Measurements from ENCODE around the gene PTPRD. TPM values are rescaled to one million over a fixed set of nuclear protein-coding genes. Genes with fewer than 3 reads are reported as not detected.

The PTPRD gene
- total RNA-seq, 1 experiment from 2014 or later: 0.02 TPM

- no peak overlapping the region for H2AFZ ChIP-seq (ENCODE audit: low read depth, low read length, poor library complexity, severe bottlenecking)
Measured at GRCh38 chr9:8703904-8704303, 1908.9 kb downstream of the PTPRD start.

More at GRCh38 chr9:8703904-8704303, 1908.9 kb downstream of the PTPRD start:
- POLR2A ChIA-PET: no interaction called here
- RAD21 ChIA-PET (ENCODE audit: low non-redundant PET in 1 of 2, low total read pairs in 2 of 2, uncharacterized antibody in 2 of 2, unreplicated experiment in 2 of 2): no interaction called here
- Histone ChIP-seq H3K9me3 (ENCODE audit: control insufficient read depth in 1 of 2, insufficient read depth in 1 of 2, low read depth in 1 of 2, low read length in 2 of 2) (peaks cover 8 to 16% of the 10 kb centered on the region in 2 experiments; a peak in 2 of 4 replicates), H3K4me1 (ENCODE audit: control insufficient read depth in 1 of 2, insufficient read depth in 2 of 2, low read length in 2 of 2) (no peaks in the 10 kb centered on the region; a peak in 1 of 4 replicates), H3K9me2 (ENCODE audit: insufficient read depth) (no peaks in the 10 kb centered on the region), H3K9ac (ENCODE audit: low read length) (no peak overlapping the region), H3K79me2 (ENCODE audit: insufficient read depth, low read length) (no peaks in the 10 kb centered on the region), H3K4me2 (ENCODE audit: low read length) (no peak overlapping the region), H3K27me3 (ENCODE audit: insufficient read depth, low read length) (no peaks in the 10 kb centered on the region), H3K4me3 (replicated peaks in 1 of 2; ENCODE audit: low read depth in 1 of 2, low read length in 2 of 2) (no peak overlapping the region), H3K36me3 (ENCODE audit: control insufficient read depth in 1 of 2, insufficient read depth in 2 of 2, low read length in 2 of 2) (no peaks in the 10 kb centered on the region), H3K27ac (ENCODE audit: low read depth, low read length) (no peak overlapping the region), H4K20me1 (ENCODE audit: insufficient read depth) (no peaks in the 10 kb centered on the region)
- DNase-seq (ENCODE audit: low read depth, low spot score) (no peak), ATAC-seq (no peak)
- CTCF ChIA-PET: no interaction called here
- no TSS peak for BruUV-seq (replicated peaks)
- intact Hi-C loops (cut with micrococcal nuclease): no loop called here
- TF ChIP-seq JUND (IDR thresholded peaks at IDR 0.05) (no peak), ZBTB33 (IDR thresholded peaks at IDR 0.05; ENCODE audit: extremely low read depth, insufficient replicate concordance, low read length) (no peak), POLR2A (IDR thresholded peaks at IDR 0.05; ENCODE audit: borderline replicate concordance, extremely low read depth, insufficient read depth, insufficient read length) (no peak), EGR1 (IDR thresholded peaks at IDR 0.05; ENCODE audit: low read depth) (no peak), SIN3A (IDR thresholded peaks at IDR 0.05; ENCODE audit: low read depth) (no peak), CBX3 (IDR thresholded peaks at IDR 0.05; ENCODE audit: low read depth) (no peak), ZNF274 (IDR thresholded peaks at IDR 0.05; ENCODE audit: low read depth, low read length) (no peak), RAD21 (IDR thresholded peaks at IDR 0.05; ENCODE audit: low read depth) (no peak), YY1 (IDR thresholded peaks at IDR 0.05; ENCODE audit: extremely low read depth, insufficient replicate concordance, low read depth, low read length) (no peak), EZH2 (IDR thresholded peaks at IDR 0.05) (no peak), FOSL1 (IDR thresholded peaks at IDR 0.05; ENCODE audit: low read depth) (no peak), SRF (IDR thresholded peaks at IDR 0.05; ENCODE audit: low read depth) (no peak), POLR2AphosphoS5 (IDR thresholded peaks at IDR 0.05; ENCODE audit: low read depth, low read length) (no peak), ELF1 (IDR thresholded peaks at IDR 0.05; ENCODE audit: borderline replicate concordance, low read depth) (no peak), EZH2phosphoT487 (IDR thresholded peaks at IDR 0.05; ENCODE audit: borderline replicate concordance) (no peak)
- TF ChIP-seq, protein P1, sequence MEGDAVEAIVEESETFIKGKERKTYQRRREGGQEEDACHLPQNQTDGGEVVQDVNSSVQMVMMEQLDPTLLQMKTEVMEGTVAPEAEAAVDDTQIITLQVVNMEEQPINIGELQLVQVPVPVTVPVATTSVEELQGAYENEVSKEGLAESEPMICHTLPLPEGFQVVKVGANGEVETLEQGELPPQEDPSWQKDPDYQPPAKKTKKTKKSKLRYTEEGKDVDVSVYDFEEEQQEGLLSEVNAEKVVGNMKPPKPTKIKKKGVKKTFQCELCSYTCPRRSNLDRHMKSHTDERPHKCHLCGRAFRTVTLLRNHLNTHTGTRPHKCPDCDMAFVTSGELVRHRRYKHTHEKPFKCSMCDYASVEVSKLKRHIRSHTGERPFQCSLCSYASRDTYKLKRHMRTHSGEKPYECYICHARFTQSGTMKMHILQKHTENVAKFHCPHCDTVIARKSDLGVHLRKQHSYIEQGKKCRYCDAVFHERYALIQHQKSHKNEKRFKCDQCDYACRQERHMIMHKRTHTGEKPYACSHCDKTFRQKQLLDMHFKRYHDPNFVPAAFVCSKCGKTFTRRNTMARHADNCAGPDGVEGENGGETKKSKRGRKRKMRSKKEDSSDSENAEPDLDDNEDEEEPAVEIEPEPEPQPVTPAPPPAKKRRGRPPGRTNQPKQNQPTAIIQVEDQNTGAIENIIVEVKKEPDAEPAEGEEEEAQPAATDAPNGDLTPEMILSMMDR (IDR thresholded peaks at IDR 0.05 in 2 of 3, conservative IDR thresholded peaks at IDR 0.05 in 1 of 3; ENCODE audit: borderline replicate concordance in 1 of 3, insufficient read depth in 1 of 3, low read depth in 2 of 3, low read length in 2 of 3): no peak
- TF ChIP-seq, protein P2, sequence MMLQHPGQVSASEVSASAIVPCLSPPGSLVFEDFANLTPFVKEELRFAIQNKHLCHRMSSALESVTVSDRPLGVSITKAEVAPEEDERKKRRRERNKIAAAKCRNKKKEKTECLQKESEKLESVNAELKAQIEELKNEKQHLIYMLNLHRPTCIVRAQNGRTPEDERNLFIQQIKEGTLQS (IDR thresholded peaks at IDR 0.05): no peak
- TF ChIP-seq, protein P3, sequence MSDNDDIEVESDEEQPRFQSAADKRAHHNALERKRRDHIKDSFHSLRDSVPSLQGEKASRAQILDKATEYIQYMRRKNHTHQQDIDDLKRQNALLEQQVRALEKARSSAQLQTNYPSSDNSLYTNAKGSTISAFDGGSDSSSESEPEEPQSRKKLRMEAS (IDR thresholded peaks at IDR 0.05): no peak
